GM10248 (cell line): Measurements from ENCODE around the gene SFRP2.

Experiments used
- CTCF ChIA-PET: fragments of 300-600 bp; sonication (Branson Sonifier 250); formaldehyde crosslinking; extraction: SDS; loops from one replicate; lab custom pipeline; 2021; ENCODE audit warnings: antibody characterized with exemption; lab: Yijun Ruan, JAX
- POLR2A ChIA-PET: fragments of 350-650 bp; sonication (Branson Sonifier 250); formaldehyde crosslinking; extraction: SDS; loops from one replicate; lab custom pipeline; 2020; ENCODE audit warnings: antibody characterized with exemption; lab: Yijun Ruan, JAX
- DNase-seq: peaks from one replicate; pipeline ENCODE4 v3.0.0; 2012; ENCODE audit errors: extremely low spot score
- TF ChIP-seq, protein P1 (sequence below): IDR thresholded peaks from 2 replicates; pipeline ENCODE4 v1.5.1; 2012; ENCODE audit warnings: mild to moderate bottlenecking, low read depth; ENCODE audit errors: extremely low read depth, missing control alignments, control extremely low read depth

The SFRP2 gene

GRCh38 chr4:153814789-153815188, 25.9 kb upstream of the SFRP2 start:
- ChIA-PET POLR2A (no interaction called here), CTCF (no interaction called here)
- DNase-seq, result no peak
- TF ChIP-seq, protein P1, sequence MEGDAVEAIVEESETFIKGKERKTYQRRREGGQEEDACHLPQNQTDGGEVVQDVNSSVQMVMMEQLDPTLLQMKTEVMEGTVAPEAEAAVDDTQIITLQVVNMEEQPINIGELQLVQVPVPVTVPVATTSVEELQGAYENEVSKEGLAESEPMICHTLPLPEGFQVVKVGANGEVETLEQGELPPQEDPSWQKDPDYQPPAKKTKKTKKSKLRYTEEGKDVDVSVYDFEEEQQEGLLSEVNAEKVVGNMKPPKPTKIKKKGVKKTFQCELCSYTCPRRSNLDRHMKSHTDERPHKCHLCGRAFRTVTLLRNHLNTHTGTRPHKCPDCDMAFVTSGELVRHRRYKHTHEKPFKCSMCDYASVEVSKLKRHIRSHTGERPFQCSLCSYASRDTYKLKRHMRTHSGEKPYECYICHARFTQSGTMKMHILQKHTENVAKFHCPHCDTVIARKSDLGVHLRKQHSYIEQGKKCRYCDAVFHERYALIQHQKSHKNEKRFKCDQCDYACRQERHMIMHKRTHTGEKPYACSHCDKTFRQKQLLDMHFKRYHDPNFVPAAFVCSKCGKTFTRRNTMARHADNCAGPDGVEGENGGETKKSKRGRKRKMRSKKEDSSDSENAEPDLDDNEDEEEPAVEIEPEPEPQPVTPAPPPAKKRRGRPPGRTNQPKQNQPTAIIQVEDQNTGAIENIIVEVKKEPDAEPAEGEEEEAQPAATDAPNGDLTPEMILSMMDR, result no peak

DNA sequence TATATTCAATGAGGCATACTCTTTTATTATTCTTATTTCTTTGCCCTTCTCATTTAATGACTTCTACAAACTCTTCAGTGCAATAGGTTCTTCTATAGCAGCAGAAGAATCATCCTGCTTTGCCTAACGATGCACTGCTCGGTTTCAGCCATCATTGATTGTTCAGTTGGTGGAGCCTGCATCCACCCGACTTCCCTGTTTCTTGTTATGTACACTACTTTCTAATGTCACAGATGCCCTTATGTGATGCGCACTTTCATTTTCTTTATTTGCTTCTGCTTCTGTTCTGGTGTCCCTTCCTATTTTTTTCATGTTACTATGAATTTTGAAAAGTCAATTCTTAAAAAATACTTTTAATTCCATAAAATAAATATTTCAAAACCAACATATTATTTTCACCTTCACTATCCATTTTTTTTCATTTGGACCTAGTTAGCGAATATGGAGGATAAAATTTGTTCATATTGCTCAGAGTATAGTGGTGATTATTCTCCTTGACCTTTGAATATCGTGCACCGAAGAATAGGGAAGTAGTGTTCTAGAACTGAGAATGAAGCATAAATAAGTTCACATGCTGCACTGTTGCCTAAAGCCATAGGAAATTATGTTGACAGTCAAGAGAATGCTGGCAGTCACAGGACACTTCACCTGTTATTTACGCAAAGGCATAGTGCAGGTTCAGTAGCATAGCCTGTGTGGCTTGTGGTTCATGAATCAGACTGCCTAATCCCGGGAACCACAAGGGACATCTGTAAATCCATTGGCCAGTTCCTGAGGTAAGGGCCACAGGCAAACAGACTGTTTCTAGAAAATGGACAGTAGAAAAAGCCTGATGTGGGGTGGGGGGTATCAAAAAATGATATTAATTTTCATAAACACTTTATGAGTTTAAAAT, 21.3 kb upstream of the SFRP2 start:
- TF ChIP-seq, protein P1, result no peak
- ChIA-PET CTCF (no interaction called here), POLR2A (no interaction called here)
- DNase-seq, result no peak

DNA sequence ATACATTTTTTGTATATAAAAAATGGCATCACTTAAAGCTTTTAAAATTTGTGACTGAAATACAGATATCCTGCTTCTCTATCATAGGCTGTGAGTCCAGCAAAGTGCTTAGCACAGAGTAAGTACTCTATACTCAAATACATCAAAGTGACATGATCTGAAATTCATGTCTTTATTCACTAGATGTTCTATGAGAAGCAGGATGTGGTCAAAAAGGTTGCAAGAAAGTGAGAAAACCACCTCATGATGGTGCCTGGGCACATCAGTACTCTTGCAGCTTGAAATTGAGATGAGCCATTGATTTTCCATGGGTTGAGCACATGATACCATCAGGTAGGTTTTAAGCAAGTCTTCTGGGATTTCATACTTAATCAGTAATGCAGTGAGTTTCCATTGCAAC, 20.4 kb upstream of the SFRP2 start:
- DNase-seq, result no peak
- POLR2A ChIA-PET, result no interaction called here
- TF ChIP-seq, protein P1, result no peak
- CTCF ChIA-PET, result no interaction called here

GRCh38 chr4:153808175-153808574, 19.3 kb upstream of the SFRP2 start:
- no peak for DNase-seq
- TF ChIP-seq, protein P1, result no peak
- POLR2A ChIA-PET, result no interaction called here
- CTCF ChIA-PET, result no interaction called here

- ChIA-PET CTCF (no interaction called here), POLR2A (no interaction called here)
- DNase-seq, result no peak
- TF ChIP-seq, protein P1, result no peak
Observed at GRCh38 chr4:153806073-153806472, 17.2 kb upstream of the SFRP2 start.

DNA sequence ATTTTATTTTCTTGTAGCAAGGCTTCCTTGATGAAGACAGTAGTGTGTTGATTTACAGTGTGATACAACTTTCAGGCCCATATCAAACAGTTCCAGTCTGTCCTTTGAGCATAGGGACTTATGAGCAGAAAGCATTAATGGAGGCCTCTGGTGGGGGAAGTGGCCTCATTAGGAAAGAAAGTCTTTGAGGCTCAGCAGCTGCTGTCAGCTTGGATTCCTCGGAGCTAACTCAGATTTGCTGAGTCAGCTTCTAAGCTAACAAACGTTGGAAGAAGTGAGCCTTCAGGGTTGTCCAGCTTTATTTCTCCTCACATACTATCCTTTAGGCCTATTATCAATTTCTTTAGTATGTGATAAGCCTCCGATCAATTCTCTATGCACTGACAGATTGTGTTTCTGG, 15.8 kb upstream of the SFRP2 start:
- TF ChIP-seq, protein P1, result no peak
- ChIA-PET CTCF (no interaction called here), POLR2A (no interaction called here)
- DNase-seq, result no peak
